Activated T-cell treated with anti-CD3 and anti-CD28 coated beads, Interleukin-2, amount 50 U/mL, for 4 hours (primary cell): ENCODE measurements around the gene IL5RA. TPM values are rescaled to one million over a fixed set of nuclear protein-coding genes. Genes with fewer than 3 reads are reported as not detected.
A peak's percentile ranks its signal among the peaks of the same experiment; 100 is the strongest.

Experiments used
- ATAC-seq, 2 donors: fragments of 200-7000 bp; cut with Tn5 transposase; one replicate each; pipeline ENCODE4 v1.10.0; 2021
- DNase-seq: peaks from one replicate; pipeline ENCODE4 v3.0.0-alpha.2; 2020
- H3K27me3 Mint-ChIP-seq: one replicate; pipeline ENCODE4 v1.8.0; 2021; ENCODE audit warnings: low read depth, mixed read lengths
- H3K36me3 Mint-ChIP-seq: one replicate; pipeline ENCODE4 v1.8.0; 2022; ENCODE audit warnings: mixed read lengths; ENCODE audit not compliant: insufficient read depth
- H3K4me1 Mint-ChIP-seq: one replicate; pipeline ENCODE4 v1.8.0; 2021; ENCODE audit warnings: low read depth, mixed read lengths
- H3K4me3 Mint-ChIP-seq: one replicate; pipeline ENCODE4 v1.8.0; 2021; ENCODE audit warnings: mild to moderate bottlenecking, moderate library complexity, mixed read lengths
- H3K9me3 Mint-ChIP-seq: one replicate; pipeline ENCODE4 v1.8.0; 2021; ENCODE audit warnings: mixed read lengths
- total RNA-seq, 3 donors: library from RNA; stranded (reverse); gene quantifications; one replicate each; pipeline ENCODE4 v1.2.1, GENCODE V29; 2021

Gene IL5RA
- total RNA-seq, 3 donors from 2014 or later, result 0.10 to 0.35 (median 0.34) TPM

- H3K9me3 Mint-ChIP-seq, result no peaks in the 10 kb centered on the region
- H3K27me3 Mint-ChIP-seq, result no peaks in the 10 kb centered on the region
- DNase-seq (no peak), ATAC-seq (no peak)
- H3K36me3 Mint-ChIP-seq, result peaks cover 14% of the 10 kb centered on the region
- peak overlapping the region; percentile 98 for H3K4me3 Mint-ChIP-seq
- H3K4me1 Mint-ChIP-seq, result peaks cover 32% of the 10 kb centered on the region
These were observed 15.8 kb upstream of the IL5RA start for GRCh38 chr3:3125977-3126376.

- no peaks in the 10 kb centered on the region for H3K36me3 Mint-ChIP-seq
- H3K4me1 Mint-ChIP-seq, result peaks cover 2% of the 10 kb centered on the region
- no peak for DNase-seq
- ATAC-seq, result peak; percentile 60 to 84
- no peaks in the 10 kb centered on the region for H3K27me3 Mint-ChIP-seq
- no peak overlapping the region for H3K4me3 Mint-ChIP-seq
- H3K9me3 Mint-ChIP-seq, result no peaks in the 10 kb centered on the region
These were observed 9.2 kb upstream of the IL5RA start for GRCh38 chr3:3119393-3119851.

DNA sequence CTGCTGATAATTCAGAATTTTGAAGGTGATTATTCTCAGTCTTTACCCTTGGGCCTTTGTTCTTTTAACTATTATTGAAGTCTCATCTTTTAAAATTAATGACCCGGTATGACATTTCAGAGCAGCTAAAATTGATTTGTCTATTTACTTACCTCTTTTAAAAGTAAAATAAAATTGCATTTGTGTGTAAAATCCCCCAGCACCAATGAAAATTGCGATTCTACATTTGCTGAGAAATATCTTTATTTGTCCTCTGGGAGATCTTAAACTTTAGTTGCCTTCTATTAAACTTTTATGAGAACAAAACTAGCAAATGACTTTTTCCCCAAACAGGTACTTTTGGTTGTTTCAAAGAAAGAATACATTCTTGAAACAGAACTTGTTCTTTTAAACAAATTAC is 7.5 kb upstream of the IL5RA start:
- DNase-seq, result no peak
- H3K36me3 Mint-ChIP-seq, result no peaks in the 10 kb centered on the region

GRCh38 chr3:3113042-3113709 is 3.0 kb upstream of the IL5RA start:
- Mint-ChIP-seq H3K4me1 (peaks cover 19% of the 10 kb centered on the region), H3K4me3 (no peak overlapping the region), H3K27me3 (peaks cover 4% of the 10 kb centered on the region), H3K36me3 (no peaks in the 10 kb centered on the region), H3K9me3 (no peaks in the 10 kb centered on the region)
- ATAC-seq (peak in 1 of 2 donors; percentile 25), DNase-seq (no peak)

More for the DNA sequence above, 7.5 kb upstream of the IL5RA start:
- Mint-ChIP-seq H3K4me1 (peaks cover 2% of the 10 kb centered on the region), H3K9me3 (no peaks in the 10 kb centered on the region), H3K27me3 (peaks cover 4% of the 10 kb centered on the region), H3K4me3 (no peak overlapping the region)
- ATAC-seq, result no peak

DNA sequence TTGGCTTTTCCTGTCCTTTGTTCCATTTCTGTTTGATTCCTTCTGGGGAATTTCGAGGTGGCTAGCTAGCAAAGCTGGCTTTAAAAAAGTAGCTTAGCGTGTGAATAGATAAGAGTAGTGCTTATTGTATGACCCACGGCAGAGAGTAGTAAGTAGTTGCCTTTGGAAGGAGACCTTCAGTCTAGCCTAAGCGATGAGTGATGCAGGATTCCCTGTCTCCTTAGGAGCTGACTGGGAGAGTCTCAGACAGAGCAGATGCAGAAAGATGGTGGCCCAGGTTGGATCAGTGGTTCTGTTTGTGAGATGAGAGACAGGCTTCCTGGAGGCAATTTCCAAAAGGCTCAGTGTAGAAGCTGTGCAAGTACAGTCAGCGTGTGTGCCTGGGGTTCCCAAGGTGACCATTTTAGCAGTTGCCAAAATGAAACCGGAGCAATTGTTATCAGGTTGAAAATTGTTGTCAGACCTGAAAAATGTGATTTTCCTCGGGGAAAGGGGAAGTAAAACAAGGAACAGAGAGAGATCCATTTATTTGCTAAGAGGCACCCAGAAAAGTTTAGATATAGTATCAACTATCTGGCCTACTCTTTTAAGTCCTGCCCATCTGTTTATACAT is 681 bp upstream of the IL5RA start:
- Mint-ChIP-seq H3K4me3 (no peak overlapping the region), H3K4me1 (peaks cover 22% of the 10 kb centered on the region), H3K9me3 (no peaks in the 10 kb centered on the region), H3K36me3 (no peaks in the 10 kb centered on the region), H3K27me3 (peaks cover 4% of the 10 kb centered on the region)
- DNase-seq (no peak), ATAC-seq (no peak)

GRCh38 chr3:3109407-3110298 is 521 bp downstream of the IL5RA start:
- ATAC-seq, result peak; percentile 13 to 39
- no peaks in the 10 kb centered on the region for H3K9me3 Mint-ChIP-seq
- no peaks in the 10 kb centered on the region for H3K36me3 Mint-ChIP-seq
- H3K4me1 Mint-ChIP-seq, result peaks cover 22% of the 10 kb centered on the region
- peak overlapping the region; percentile 34 for H3K4me3 Mint-ChIP-seq
- peaks cover 4% of the 10 kb centered on the region for H3K27me3 Mint-ChIP-seq
- DNase-seq, result no peak

DNA sequence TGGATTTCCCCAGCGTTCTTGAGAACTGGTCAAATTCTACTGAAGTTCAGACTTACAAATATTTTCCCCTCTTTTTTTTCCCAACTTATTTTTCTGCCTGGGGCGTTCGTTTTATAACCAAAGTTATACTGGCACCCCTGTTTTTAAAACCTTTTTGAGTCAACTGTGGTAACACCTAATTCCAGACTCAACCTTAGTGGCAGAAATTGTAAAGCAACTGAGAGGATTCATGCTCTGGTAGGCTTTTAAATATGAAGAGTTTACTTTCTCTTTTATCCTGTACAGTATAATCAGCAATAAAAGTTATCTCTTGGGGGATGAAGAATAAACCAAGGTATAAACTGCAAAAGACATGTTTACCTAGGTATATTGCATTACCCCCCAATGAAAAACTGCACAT is 2.3 kb downstream of the IL5RA start:
- Mint-ChIP-seq H3K9me3 (no peaks in the 10 kb centered on the region), H3K4me3 (no peak overlapping the region)

DNA sequence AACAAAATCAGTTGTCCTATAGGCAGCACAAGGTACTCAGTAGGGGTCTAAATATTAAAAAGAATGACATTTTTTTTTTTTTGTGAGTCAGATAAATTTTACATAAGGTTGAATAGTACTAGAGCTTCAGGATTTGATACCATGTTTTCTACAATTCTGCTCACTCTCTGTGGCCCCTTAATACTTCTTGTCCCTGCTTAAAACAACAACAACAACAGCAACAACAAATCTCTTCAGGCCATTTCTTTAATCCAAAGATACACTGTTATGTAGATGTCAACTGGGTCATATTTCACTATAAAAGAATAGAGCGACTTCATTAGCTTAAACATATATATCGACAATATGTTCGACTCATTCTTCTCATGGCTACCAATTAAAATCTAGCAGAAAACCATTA is 3.0 kb downstream of the IL5RA start:
- no peaks in the 10 kb centered on the region for H3K27me3 Mint-ChIP-seq
- no peak for DNase-seq
- no peak overlapping the region for H3K4me3 Mint-ChIP-seq
- H3K9me3 Mint-ChIP-seq, result no peaks in the 10 kb centered on the region
- H3K36me3 Mint-ChIP-seq, result no peaks in the 10 kb centered on the region
- ATAC-seq, result no peak
- peaks cover 22% of the 10 kb centered on the region for H3K4me1 Mint-ChIP-seq

More for the DNA sequence above, 2.3 kb downstream of the IL5RA start:
- H3K36me3 Mint-ChIP-seq, result no peaks in the 10 kb centered on the region
- DNase-seq (no peak), ATAC-seq (peak; percentile 25 to 36)
- H3K4me1 Mint-ChIP-seq, result peaks cover 22% of the 10 kb centered on the region
- H3K27me3 Mint-ChIP-seq, result no peaks in the 10 kb centered on the region

GRCh38 chr3:3105815-3106214 is 4.4 kb downstream of the IL5RA start:
- Mint-ChIP-seq H3K27me3 (no peaks in the 10 kb centered on the region), H3K4me1 (peaks cover 20% of the 10 kb centered on the region), H3K36me3 (no peaks in the 10 kb centered on the region), H3K9me3 (no peaks in the 10 kb centered on the region), H3K4me3 (no peak overlapping the region)
- DNase-seq (no peak), ATAC-seq (no peak)

DNA sequence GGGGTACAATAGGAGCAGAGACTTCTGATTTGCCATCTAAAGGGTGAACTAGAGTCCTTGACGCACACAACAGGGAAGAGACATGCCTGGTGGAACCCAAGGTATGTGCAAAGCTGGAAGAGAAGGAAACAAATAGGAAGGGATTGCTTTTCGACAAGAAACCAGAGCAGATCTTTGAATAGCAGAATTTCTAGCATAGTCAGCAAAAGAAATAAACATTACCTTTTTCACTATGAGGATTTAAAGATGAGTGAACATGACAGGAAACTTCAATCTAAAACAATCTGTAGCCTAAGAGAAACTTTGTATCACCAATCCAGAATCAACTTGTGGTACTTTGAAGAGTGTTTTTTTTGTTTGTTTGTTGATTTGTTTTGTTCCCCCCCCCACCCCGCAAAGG is 4.9 kb downstream of the IL5RA start:
- Mint-ChIP-seq H3K27me3 (no peaks in the 10 kb centered on the region), H3K9me3 (no peaks in the 10 kb centered on the region), H3K4me1 (peaks cover 14% of the 10 kb centered on the region), H3K36me3 (no peaks in the 10 kb centered on the region), H3K4me3 (no peak overlapping the region)
- DNase-seq, result no peak
- ATAC-seq, result no peak

- DNase-seq (no peak), ATAC-seq (no peak)
- Mint-ChIP-seq H3K27me3 (no peaks in the 10 kb centered on the region), H3K9me3 (no peaks in the 10 kb centered on the region), H3K36me3 (no peaks in the 10 kb centered on the region), H3K4me3 (no peak overlapping the region), H3K4me1 (peaks cover 3% of the 10 kb centered on the region)
These were observed 7.4 kb downstream of the IL5RA start for GRCh38 chr3:3102751-3103150.

DNA sequence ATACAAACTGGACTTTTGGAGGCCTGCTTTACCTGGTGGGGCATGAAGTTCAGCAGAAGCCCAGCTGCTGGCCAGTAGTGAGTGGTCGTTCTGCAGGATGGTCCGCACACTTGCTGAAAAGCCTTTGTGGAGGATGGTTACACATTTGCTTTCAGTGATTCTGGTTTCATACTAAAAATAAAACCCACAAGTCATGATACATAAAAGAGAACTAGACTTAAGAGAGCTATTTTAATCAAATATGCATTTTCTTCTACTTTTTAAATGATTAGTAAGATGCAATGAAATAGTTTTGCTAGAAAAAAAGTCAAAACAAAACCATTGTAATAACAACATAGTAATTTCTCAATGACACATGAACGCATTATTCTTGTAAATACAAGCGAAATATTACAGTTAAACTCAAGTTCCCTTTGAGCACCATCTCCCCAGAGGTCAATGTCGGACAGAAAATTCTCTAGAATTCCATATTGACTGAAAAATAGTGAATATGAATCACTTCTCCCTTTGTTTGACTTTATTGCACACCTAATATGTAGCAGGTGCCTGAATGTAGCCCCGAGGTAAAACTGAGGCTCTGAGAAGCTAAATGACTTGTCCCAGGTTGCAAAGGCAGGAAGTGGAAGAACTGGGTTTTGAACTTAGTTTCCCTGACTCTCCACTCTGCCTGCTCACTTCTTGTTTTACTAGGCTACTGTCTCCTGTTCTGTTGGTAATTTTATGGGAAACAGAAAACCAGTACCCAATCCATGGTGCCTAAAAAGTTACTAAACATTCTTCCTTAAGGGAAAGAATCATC is 8.3 kb downstream of the IL5RA start:
- Mint-ChIP-seq H3K4me3 (no peak overlapping the region), H3K4me1 (no peaks in the 10 kb centered on the region), H3K27me3 (no peaks in the 10 kb centered on the region), H3K36me3 (no peaks in the 10 kb centered on the region), H3K9me3 (no peaks in the 10 kb centered on the region)
- DNase-seq, result no peak
- ATAC-seq, result peak in 1 of 2 donors; percentile 32

DNA sequence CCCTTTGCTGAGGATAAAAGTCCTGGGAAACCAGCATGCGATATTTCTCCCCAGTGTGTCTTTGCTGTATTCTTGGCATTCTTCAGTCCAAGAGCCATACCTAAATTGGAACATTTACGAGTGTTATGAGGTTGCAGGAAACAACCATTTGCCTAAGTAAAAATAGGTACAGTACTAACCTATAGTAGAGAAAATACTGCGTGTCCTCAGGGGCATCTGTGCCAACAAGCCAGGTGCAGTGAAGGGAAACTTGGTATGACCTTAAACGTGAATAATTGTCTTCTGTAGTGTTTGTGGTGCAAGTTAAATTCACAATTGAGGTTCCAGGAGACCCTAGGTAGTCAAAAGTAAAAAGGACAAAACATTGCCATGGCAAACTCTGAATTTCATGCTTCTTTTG is 12.2 kb downstream of the IL5RA start:
- Mint-ChIP-seq H3K9me3 (no peaks in the 10 kb centered on the region), H3K27me3 (no peaks in the 10 kb centered on the region), H3K36me3 (no peaks in the 10 kb centered on the region), H3K4me3 (no peak overlapping the region), H3K4me1 (no peaks in the 10 kb centered on the region)
- DNase-seq, result no peak
- no peak for ATAC-seq

- Mint-ChIP-seq H3K4me3 (no peak overlapping the region), H3K36me3 (no peaks in the 10 kb centered on the region), H3K4me1 (no peaks in the 10 kb centered on the region), H3K27me3 (no peaks in the 10 kb centered on the region), H3K9me3 (no peaks in the 10 kb centered on the region)
- no peak for ATAC-seq
- DNase-seq, result no peak
These were observed 21.2 kb downstream of the IL5RA start for GRCh38 chr3:3089017-3089416.
